Activated CD8-positive, alpha-beta T cell treated with anti-CD3 and anti-CD28 coated beads for 36 hours (primary cell): Measurements from ENCODE around the gene NAALADL2. TPM values are rescaled to one million over a fixed set of nuclear protein-coding genes. Genes with fewer than 3 reads are reported as not detected.

Experiments
- ATAC-seq: fragments of 200-7000 bp; cut with Tn5 transposase; one replicate; pipeline ENCODE4 v1.10.0; 2021; ENCODE audit warnings: mild to moderate bottlenecking, moderate library complexity
- CTCF ChIA-PET: fragments of 350-600 bp; sonication (Branson Sonifier 250); formaldehyde crosslinking; loops from one replicate; lab custom pipeline; 2021; ENCODE audit warnings: antibody characterized with exemption; lab: Charles Lee
- POLR2A ChIA-PET: fragments of 350-600 bp; sonication (Branson Sonifier 250); formaldehyde crosslinking; loops from one replicate; lab custom pipeline; 2021; ENCODE audit warnings: antibody characterized with exemption; lab: Charles Lee
- DNase-seq: peaks from one replicate; pipeline ENCODE4 v3.0.0-alpha.2; 2020
- H3K27ac Mint-ChIP-seq: one replicate; pipeline ENCODE4 v1.8.0; 2021; ENCODE audit warnings: mild to moderate bottlenecking, mixed read lengths
- H3K27me3 Mint-ChIP-seq: one replicate; pipeline ENCODE4 v1.8.0; 2021; ENCODE audit warnings: mixed read lengths
- H3K36me3 Mint-ChIP-seq: one replicate; pipeline ENCODE4 v1.8.0; 2021; ENCODE audit warnings: low read depth, mixed read lengths
- H3K4me1 Mint-ChIP-seq: one replicate; pipeline ENCODE4 v1.8.0; 2021; ENCODE audit warnings: low read depth, mixed read lengths
- H3K4me3 Mint-ChIP-seq: one replicate; pipeline ENCODE4 v1.8.0; 2021; ENCODE audit warnings: mild to moderate bottlenecking, moderate library complexity, mixed read lengths
- H3K9me3 Mint-ChIP-seq: one replicate; pipeline ENCODE4 v1.8.0; 2021; ENCODE audit warnings: mixed read lengths
- intact Hi-C: fragments of 100-400 bp; cut with micrococcal nuclease; formaldehyde crosslinking; loops from one replicate; pipeline ENCODE4 v1.10.0; 2022
- total RNA-seq, 2 experiments: library from RNA; stranded (reverse); gene quantifications; one replicate each; pipeline ENCODE4 v1.2.3, GENCODE V29; 2021
- TF ChIP-seq, protein P1 (sequence below): fragments of 200-600 bp; IDR thresholded peaks from one replicate; pipeline ENCODE4 v1.8.0; 2022; ENCODE audit warnings: antibody characterized with exemption, mild to moderate bottlenecking

NAALADL2 gene
- total RNA-seq, 2 experiments from 2014 or later, result 0.60 TPM; not detected in 1

DNA sequence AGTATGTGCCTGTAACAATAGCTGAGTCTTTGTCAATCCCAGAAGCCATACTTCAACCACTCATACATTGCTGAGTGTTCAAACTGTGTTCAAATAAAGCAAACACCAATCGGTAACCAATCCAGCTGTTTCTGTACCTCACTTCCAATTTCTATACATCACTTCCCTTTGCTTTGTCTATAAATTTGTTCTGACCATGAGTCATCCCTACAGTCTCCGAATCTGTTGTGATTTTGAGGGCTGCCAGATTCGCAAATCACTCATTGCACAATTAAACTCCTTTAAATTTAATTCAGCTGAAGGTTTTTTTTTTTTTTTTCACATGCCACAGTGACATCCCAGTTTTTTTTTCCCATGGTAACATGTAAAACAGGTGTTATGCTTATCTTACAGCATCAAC is 870.3 kb downstream of the NAALADL2 start:
- Mint-ChIP-seq H3K4me1 (no peaks in the 10 kb centered on the region), H3K27ac (no peak overlapping the region), H3K36me3 (no peaks in the 10 kb centered on the region), H3K9me3 (peaks cover 13% of the 10 kb centered on the region), H3K4me3 (no peak overlapping the region), H3K27me3 (no peaks in the 10 kb centered on the region)
- ChIA-PET POLR2A (no interaction called here), CTCF (no interaction called here)
- intact Hi-C loops, result no loop called here
- TF ChIP-seq, protein P1, sequence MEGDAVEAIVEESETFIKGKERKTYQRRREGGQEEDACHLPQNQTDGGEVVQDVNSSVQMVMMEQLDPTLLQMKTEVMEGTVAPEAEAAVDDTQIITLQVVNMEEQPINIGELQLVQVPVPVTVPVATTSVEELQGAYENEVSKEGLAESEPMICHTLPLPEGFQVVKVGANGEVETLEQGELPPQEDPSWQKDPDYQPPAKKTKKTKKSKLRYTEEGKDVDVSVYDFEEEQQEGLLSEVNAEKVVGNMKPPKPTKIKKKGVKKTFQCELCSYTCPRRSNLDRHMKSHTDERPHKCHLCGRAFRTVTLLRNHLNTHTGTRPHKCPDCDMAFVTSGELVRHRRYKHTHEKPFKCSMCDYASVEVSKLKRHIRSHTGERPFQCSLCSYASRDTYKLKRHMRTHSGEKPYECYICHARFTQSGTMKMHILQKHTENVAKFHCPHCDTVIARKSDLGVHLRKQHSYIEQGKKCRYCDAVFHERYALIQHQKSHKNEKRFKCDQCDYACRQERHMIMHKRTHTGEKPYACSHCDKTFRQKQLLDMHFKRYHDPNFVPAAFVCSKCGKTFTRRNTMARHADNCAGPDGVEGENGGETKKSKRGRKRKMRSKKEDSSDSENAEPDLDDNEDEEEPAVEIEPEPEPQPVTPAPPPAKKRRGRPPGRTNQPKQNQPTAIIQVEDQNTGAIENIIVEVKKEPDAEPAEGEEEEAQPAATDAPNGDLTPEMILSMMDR, result no peak
- DNase-seq (no peak), ATAC-seq (no peak)

DNA sequence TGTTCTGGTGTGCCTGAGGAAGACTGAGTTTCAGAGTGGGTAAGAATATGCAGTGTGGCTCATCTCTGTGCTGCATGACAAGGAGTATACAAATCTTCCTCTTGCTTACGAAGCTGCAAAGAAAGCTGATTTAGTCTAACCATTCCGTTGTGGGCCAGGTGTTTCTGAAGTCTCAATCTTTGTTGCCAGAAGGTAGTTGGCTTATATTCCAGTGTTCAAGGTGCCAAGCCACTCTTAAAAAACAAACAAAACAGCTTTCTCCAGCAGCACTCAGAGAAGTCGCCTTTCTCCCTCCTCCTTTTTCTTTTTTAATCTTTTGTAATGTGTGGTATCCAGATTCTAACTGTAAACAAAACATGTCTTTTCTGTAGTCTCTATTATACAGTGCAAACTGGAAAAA is 872.4 kb downstream of the NAALADL2 start:
- H3K9me3 Mint-ChIP-seq, result peaks cover 23% of the 10 kb centered on the region
- ATAC-seq (no peak), DNase-seq (no peak)
- H3K27me3 Mint-ChIP-seq, result no peaks in the 10 kb centered on the region
- no peak overlapping the region for H3K4me3 Mint-ChIP-seq
- ChIA-PET CTCF (no interaction called here), POLR2A (no interaction called here)
- intact Hi-C loops, result no loop called here
- no peak overlapping the region for H3K27ac Mint-ChIP-seq
- TF ChIP-seq, protein P1, result no peak
- H3K4me1 Mint-ChIP-seq, result no peaks in the 10 kb centered on the region
- H3K36me3 Mint-ChIP-seq, result no peaks in the 10 kb centered on the region

DNA sequence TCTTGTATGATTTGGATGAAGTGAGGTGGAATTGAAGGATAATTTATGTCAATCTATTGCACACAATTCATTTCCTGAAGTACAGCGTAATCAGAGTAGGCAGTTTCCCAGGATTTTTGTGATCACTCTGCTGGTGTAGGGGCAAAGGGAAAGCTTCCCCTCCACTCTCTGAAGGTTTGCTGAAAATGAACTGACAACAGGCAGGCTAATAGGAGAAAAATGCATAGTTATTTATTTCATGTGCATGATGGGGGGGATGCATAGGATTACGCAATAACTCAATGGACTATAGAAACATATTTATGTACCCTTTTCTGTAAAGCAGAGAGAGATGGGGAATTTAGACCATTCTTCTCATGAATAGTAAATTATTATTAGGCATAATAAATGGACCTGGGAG is 872.9 kb downstream of the NAALADL2 start:
- no peak overlapping the region for H3K4me3 Mint-ChIP-seq
- H3K4me1 Mint-ChIP-seq, result no peaks in the 10 kb centered on the region
- ChIA-PET CTCF (no interaction called here), POLR2A (no interaction called here)
- no peak overlapping the region for H3K27ac Mint-ChIP-seq
- ATAC-seq (no peak), DNase-seq (no peak)
- H3K27me3 Mint-ChIP-seq, result no peaks in the 10 kb centered on the region
- intact Hi-C loops, result no loop called here
- peaks cover 23% of the 10 kb centered on the region for H3K9me3 Mint-ChIP-seq
- no peaks in the 10 kb centered on the region for H3K36me3 Mint-ChIP-seq
- TF ChIP-seq, protein P1, result no peak

DNA sequence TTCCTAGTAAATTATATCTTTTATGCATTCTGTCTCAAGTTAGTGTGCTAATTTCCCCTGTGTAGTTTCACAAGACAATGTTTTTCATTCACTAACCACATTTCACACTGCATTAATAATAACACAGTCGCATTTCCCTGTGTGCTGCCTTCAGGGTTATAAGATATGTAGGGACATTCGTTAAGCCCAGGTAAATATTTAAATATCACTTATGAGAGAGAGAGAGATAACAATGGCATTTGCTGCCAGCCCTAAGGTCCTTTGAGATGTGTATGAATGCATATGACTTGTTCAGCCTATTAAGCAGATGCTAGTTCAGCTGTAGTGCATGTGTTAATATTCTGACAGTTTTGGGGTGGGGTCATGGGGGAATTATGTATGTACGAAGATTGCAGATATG is 876.7 kb downstream of the NAALADL2 start:
- DNase-seq (no peak), ATAC-seq (no peak)
- Mint-ChIP-seq H3K27me3 (no peaks in the 10 kb centered on the region), H3K4me1 (no peaks in the 10 kb centered on the region), H3K27ac (no peak overlapping the region), H3K36me3 (no peaks in the 10 kb centered on the region), H3K9me3 (peaks cover 24% of the 10 kb centered on the region), H3K4me3 (no peak overlapping the region)
- ChIA-PET POLR2A (no interaction called here), CTCF (no interaction called here)
- TF ChIP-seq, protein P1, result no peak
- intact Hi-C loops, result no loop called here

DNA sequence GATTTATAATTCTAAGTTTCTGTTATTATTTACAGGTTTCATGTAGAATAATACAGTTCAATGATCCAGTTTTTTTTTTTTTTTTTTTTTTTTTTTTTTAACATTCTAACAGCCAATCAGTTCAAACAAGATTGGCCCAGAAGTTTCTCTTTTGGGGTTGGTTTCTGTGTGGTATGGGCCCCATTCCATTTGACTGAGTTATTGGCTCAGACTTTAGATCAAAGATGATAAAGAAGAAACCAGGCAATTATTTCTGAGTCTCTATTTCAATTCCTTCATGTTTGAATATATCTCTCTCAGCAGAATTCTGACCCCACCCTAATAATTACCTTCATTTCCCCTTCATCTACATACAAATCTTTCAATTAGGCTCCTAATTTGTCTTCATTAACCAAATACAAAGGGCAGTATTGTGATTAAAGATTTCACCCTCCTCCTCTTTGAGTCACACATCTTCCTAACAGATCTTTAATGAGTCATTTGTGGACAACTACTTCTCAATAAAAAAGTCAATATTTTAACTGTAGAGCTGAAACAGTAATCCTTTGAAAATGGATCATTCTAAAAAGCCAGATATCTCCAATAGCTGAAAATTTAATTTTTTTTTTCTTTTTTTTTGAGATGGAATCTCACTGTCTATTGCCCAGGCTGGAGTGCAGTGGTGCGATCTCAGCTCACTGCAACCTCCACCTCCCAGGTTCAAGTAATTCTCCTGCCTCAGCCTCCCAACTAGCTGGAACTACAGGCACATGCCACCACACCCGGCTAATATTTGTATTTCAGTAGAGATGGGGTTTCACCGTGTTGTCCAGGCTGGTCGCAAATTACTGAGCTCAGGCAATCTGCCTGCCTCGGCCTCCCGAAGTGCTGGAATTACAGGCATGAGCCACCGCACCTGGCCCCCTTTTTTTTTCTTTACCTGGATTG is 878.8 kb downstream of the NAALADL2 start:
- no peak overlapping the region for H3K27ac Mint-ChIP-seq
- H3K4me1 Mint-ChIP-seq, result no peaks in the 10 kb centered on the region
- no peak overlapping the region for H3K4me3 Mint-ChIP-seq

More for the DNA sequence above, 878.8 kb downstream of the NAALADL2 start:
- DNase-seq (no peak), ATAC-seq (no peak)
- Mint-ChIP-seq H3K36me3 (no peaks in the 10 kb centered on the region), H3K9me3 (peaks cover 17% of the 10 kb centered on the region), H3K27me3 (no peaks in the 10 kb centered on the region)
- intact Hi-C loops, result no loop called here
- ChIA-PET POLR2A (no interaction called here), CTCF (no interaction called here)
- TF ChIP-seq, protein P1, result no peak
